NCI-H2171 (cell line): Measurements from ENCODE around the gene NME3.
A peak's percentile ranks its signal among the peaks of the same experiment; 100 is the strongest.

Experiments used
- DNase-seq: peaks from one replicate; lab custom pipeline; 2025; lab: John Stamatoyannopoulos, UW

Gene NME3

GRCh38 chr16:1780677-1781072 lies 9.3 kb upstream of the NME3 start:
- no peak for DNase-seq

- no peak for DNase-seq
Measured at GRCh38 chr16:1779741-1780676, 8.7 kb upstream of the NME3 start.

GRCh38 chr16:1779234-1779701 lies 7.9 kb upstream of the NME3 start:
- no peak for DNase-seq

GRCh38 chr16:1778200-1779179 lies 7.1 kb upstream of the NME3 start:
- DNase-seq: no peak

GRCh38 chr16:1777375-1778199 lies 6.2 kb upstream of the NME3 start:
- DNase-seq: no peak

GRCh38 chr16:1776991-1777374 lies 5.6 kb upstream of the NME3 start:
- DNase-seq: no peak

GRCh38 chr16:1776672-1776955 lies 5.3 kb upstream of the NME3 start:
- DNase-seq: no peak

- peak; percentile 95 for DNase-seq
Measured at GRCh38 chr16:1775846-1776671, 4.7 kb upstream of the NME3 start.

GRCh38 chr16:1775006-1775845 lies 3.9 kb upstream of the NME3 start:
- DNase-seq: no peak

- no peak for DNase-seq
Measured at GRCh38 chr16:1774448-1774780, 3.1 kb upstream of the NME3 start.

- no peak for DNase-seq
Measured at GRCh38 chr16:1773703-1774447, 2.5 kb upstream of the NME3 start.

- DNase-seq: peak; percentile 87
Measured at GRCh38 chr16:1772908-1773702, 1.8 kb upstream of the NME3 start, which contains the start of gene MRPS34. Gene MRPS34, minus strand, starts transcription at chr16:1773134. Its CDS starts 15 bp downstream, at chr16:1773119.

GRCh38 chr16:1772362-1772907 lies 1.1 kb upstream of the NME3 start, which contains the start of gene EME2:
Gene EME2, plus strand, starts transcription at chr16:1772810. Its CDS starts 418 bp downstream, at chr16:1773228.
- DNase-seq: peak; percentile 27

GRCh38 chr16:1771864-1772361 lies 570 bp upstream of the NME3 start:
- DNase-seq: no peak

- no peak for DNase-seq
Measured at GRCh38 chr16:1770328-1771187, 785 bp downstream of the NME3 start.

GRCh38 chr16:1769402-1770300 lies 1.7 kb downstream of the NME3 start:
- no peak for DNase-seq
